ENCODE results near the gene SSX2IP.

Gene SSX2IP

GRCh38 chr1:84642774-84643173 lies 47.5 kb downstream of the SSX2IP start:
- TF ChIP-seq, protein P1, sequence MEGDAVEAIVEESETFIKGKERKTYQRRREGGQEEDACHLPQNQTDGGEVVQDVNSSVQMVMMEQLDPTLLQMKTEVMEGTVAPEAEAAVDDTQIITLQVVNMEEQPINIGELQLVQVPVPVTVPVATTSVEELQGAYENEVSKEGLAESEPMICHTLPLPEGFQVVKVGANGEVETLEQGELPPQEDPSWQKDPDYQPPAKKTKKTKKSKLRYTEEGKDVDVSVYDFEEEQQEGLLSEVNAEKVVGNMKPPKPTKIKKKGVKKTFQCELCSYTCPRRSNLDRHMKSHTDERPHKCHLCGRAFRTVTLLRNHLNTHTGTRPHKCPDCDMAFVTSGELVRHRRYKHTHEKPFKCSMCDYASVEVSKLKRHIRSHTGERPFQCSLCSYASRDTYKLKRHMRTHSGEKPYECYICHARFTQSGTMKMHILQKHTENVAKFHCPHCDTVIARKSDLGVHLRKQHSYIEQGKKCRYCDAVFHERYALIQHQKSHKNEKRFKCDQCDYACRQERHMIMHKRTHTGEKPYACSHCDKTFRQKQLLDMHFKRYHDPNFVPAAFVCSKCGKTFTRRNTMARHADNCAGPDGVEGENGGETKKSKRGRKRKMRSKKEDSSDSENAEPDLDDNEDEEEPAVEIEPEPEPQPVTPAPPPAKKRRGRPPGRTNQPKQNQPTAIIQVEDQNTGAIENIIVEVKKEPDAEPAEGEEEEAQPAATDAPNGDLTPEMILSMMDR (IDR thresholded peaks at IDR 0.05) = no peak

DNA sequence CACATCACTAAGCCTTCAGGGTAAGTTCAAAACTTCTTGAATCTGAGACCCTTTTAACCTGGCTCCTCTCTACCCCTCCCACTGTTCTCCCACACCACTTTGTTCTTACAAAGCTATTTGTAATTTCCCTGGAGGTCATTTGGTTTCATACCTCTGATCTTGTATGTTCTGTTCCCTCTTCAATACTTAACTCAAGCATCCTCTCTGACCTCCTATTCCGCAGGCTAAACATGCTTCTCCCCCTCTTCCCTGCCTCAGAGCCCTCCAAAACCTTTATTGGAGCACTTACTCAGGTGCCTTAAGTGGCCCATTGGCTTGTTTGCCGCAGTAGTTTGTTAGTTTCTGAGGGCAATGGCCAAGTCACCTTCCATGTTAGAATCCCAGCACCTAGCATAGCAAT lies 54.8 kb downstream of the SSX2IP start:
- TF ChIP-seq, protein P1 (IDR thresholded peaks at IDR 0.05) = no peak

DNA sequence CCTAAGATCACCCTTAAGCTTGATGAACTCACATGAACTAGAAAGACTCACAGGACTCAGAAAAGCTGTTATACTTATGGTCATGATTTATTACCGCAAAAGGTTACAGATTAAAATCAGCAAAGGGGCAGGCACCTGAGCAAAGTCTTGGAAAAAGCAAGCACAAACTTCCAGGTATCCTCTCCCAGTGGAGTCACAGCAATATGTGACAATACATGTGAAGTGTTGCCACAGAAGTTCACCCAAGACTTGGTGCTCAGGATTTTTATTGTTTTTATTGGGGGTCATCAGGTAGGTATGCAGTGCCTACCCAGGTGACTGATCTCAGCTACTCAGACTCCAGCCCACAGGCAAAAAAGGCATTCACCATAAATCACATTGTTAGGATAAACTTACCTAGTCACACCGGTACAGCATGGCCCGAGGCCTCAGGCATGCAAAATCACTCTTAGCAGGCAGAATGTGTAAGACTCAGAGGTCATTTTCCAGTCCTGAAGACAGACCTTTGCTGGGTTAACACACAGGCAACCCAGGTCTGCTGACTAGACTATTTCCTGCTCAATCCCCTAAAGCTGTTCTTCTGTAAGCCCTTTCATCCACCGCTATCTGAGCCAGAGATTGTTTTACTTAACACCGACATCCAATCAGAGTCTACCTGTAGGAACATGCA lies 55.6 kb downstream of the SSX2IP start:
- TF ChIP-seq, protein P1 (IDR thresholded peaks at IDR 0.05) = no peak

- TF ChIP-seq, protein P1 (IDR thresholded peaks at IDR 0.05) = no peak
Observed at GRCh38 chr1:84632673-84633434, 57.4 kb downstream of the SSX2IP start.

DNA sequence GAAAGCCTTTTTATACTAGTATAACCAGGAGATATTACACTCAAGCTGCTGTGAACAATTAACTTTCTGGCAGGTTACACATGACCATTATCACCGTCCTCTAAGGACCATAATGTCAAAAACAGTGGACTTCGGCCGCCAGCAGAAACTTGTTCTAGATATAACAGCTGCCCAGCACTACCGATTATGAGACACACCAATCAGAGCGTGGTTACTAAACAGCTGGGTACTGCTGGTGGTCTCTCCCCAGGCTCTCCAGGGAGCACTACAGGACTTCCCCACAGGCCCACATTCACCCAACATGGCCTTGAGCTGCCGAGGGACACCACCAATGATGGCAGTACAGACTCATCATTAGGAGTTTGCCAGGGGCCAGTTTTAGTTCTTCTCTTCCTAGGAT lies 58.1 kb downstream of the SSX2IP start:
- TF ChIP-seq, protein P1 (IDR thresholded peaks at IDR 0.05) = no peak

- TF ChIP-seq, protein P1 (IDR thresholded peaks at IDR 0.05) = no peak
Observed at GRCh38 chr1:84624876-84625275, 65.4 kb downstream of the SSX2IP start.

DNA sequence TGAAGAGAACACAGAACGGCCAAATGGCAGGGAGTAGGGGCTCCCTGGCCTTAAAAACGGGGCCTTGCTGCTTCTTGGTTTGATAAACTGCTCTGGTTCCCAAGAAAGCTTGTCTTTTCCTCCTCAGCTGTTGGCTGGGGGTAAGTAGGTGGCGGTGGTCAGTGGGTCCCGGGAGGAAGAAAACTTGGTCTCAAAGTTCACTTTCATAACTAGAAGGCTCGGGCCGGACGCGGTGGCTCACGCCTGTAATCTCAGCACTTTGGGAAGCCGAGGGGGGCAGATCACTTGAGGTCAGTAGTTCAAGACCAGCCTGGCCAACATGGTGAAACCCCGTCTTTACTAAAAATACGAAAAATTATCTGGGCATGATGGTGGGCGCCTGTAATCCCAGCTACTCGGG lies 68.7 kb downstream of the SSX2IP start:
- TF ChIP-seq, protein P1 (IDR thresholded peaks at IDR 0.05) = no peak
